MCF 10A (cell line): ENCODE measurements around the gene KLC3. TPM values are rescaled to one million over a fixed set of nuclear protein-coding genes. Genes with fewer than 3 reads are reported as not detected.
A peak's percentile ranks its signal among the peaks of the same experiment; 100 is the strongest.

ENCODE experiments used
- BruUV-seq: library from RNA; stranded (reverse); fragments of 400-500 nt; replicated peaks from 2 replicates; lab custom pipeline; 2021; lab: Mats Ljungman, UMichigan
- CTCF ChIA-PET: fragments of 300-600 bp; sonication (Branson Sonifier 250); formaldehyde crosslinking; extraction: SDS; loops from one replicate; lab custom pipeline; 2021; ENCODE audit warnings: antibody characterized with exemption, inconsistent platforms; lab: Yijun Ruan, JAX
- POLR2A ChIA-PET: fragments of 300-600, 350-650 bp; sonication (Branson Sonifier 250); formaldehyde crosslinking; extraction: SDS; loops from one replicate; lab custom pipeline; 2020; ENCODE audit warnings: antibody characterized with exemption, inconsistent platforms; lab: Yijun Ruan, JAX
- DNase-seq: peaks from one replicate; pipeline ENCODE4 v3.0.0-alpha.2; 2018; ENCODE audit not compliant: unreplicated experiment
- H3K27ac Mint-ChIP-seq: one replicate; pipeline ENCODE4 v1.8.0; 2022; ENCODE audit warnings: mild to moderate bottlenecking, low read depth, mixed read lengths; ENCODE audit not compliant: unreplicated experiment
- H3K27me3 Mint-ChIP-seq: one replicate; pipeline ENCODE4 v1.8.0; 2022; ENCODE audit warnings: mixed read lengths; ENCODE audit not compliant: insufficient read depth, unreplicated experiment
- H3K36me3 Mint-ChIP-seq: one replicate; pipeline ENCODE4 v1.8.0; 2022; ENCODE audit warnings: mild to moderate bottlenecking, moderate library complexity, mixed read lengths; ENCODE audit not compliant: insufficient read depth, unreplicated experiment
- H3K4me1 Mint-ChIP-seq: one replicate; pipeline ENCODE4 v1.8.0; 2022; ENCODE audit warnings: mixed read lengths; ENCODE audit not compliant: insufficient read depth, unreplicated experiment
- H3K4me3 Mint-ChIP-seq: one replicate; pipeline ENCODE4 v1.8.0; 2022; ENCODE audit warnings: mild to moderate bottlenecking, moderate library complexity, mixed read lengths; ENCODE audit not compliant: unreplicated experiment
- H3K9me3 Mint-ChIP-seq: one replicate; pipeline ENCODE4 v1.8.0; 2022; ENCODE audit warnings: mixed read lengths; ENCODE audit not compliant: unreplicated experiment
- CTCF ChIP-seq: fragments of 200-600 bp; IDR thresholded peaks from one replicate; pipeline ENCODE4 v1.8.0; 2022; ENCODE audit warnings: antibody characterized with exemption, mild to moderate bottlenecking; ENCODE audit not compliant: unreplicated experiment
- intact Hi-C: fragments of 100-400 bp; cut with micrococcal nuclease; formaldehyde crosslinking; loops from 2 replicates; pipeline ENCODE4 v1.14.1; 2022
- total RNA-seq: library from RNA; stranded (reverse); gene quantifications from 2 replicates; pipeline ENCODE4 v1.2.3, GENCODE V29; 2022

The KLC3 gene
- total RNA-seq, 1 experiment from 2014 or later, result 3.9 TPM

- TSS peak; percentile 98 for BruUV-seq
- TF ChIP-seq CTCF, result no peak
- Mint-ChIP-seq H3K9me3 (no peaks in the 10 kb centered on the region), H3K4me1 (peaks cover 4% of the 10 kb centered on the region), H3K27ac (peak within 1 kb of the TSS; percentile 94), H3K36me3 (no peaks in the 10 kb centered on the region), H3K4me3 (peak within 1 kb of the TSS; percentile 81), H3K27me3 (no peaks in the 10 kb centered on the region)
- ChIA-PET POLR2A (interaction anchor here (0.6 to 1.3 kb wide), 6 partner anchors 16 to 332 kb away, joined by 3 to 10 read pairs (median 4); partner anchors contain the start of genes CLASRP and PPP1R13L), CTCF (no interaction called here)
- intact Hi-C loops, result no loop called here
- peak; percentile 99 for DNase-seq
These were observed 30.1 kb downstream of the KLC3 start, which contains the start of gene ERCC2 for GRCh38 chr19:45370410-45371204. ERCC2 (minus strand) TSS chr19:45370573; CDS start chr19:45370540, 33 bp downstream.

- POLR2A ChIA-PET, result interaction anchor here (0.7 to 2.1 kb wide), 3 partner anchors 15 to 30 kb away, joined by 3 to 8 read pairs (median 3); no protein-coding TSS in a partner anchor
- no TSS peak for BruUV-seq
These were observed 35.6 kb downstream of the KLC3 start for GRCh38 chr19:45376045-45376724.

GRCh38 chr19:45380107-45380506, 39.6 kb downstream of the KLC3 start:
- BruUV-seq, result no TSS peak
- no peak for TF ChIP-seq CTCF
- Mint-ChIP-seq H3K9me3 (no peaks in the 10 kb centered on the region), H3K27ac (peak overlapping the region; percentile 47), H3K27me3 (no peaks in the 10 kb centered on the region), H3K36me3 (peaks cover 33% of the 10 kb centered on the region), H3K4me3 (no peak overlapping the region), H3K4me1 (peaks cover 5% of the 10 kb centered on the region)
- intact Hi-C loops, result no loop called here
- no peak for DNase-seq
- POLR2A ChIA-PET, result interaction anchor here (0.7 kb wide), 1 partner anchor 56 kb away, joined by 3 read pairs; no protein-coding TSS in a partner anchor
- CTCF ChIA-PET, result interaction anchor here (0.8 kb wide), 1 partner anchor 99 kb away, joined by 3 read pairs; no protein-coding TSS in a partner anchor

More at GRCh38 chr19:45376045-45376724, 35.6 kb downstream of the KLC3 start:
- intact Hi-C loops, result loop anchor here (2.0 kb wide), 1 partner anchor 29 kb away; the partner anchor contains the start of gene PPP1R13L
- no peak for TF ChIP-seq CTCF
- H3K4me1 Mint-ChIP-seq, result peaks cover 5% of the 10 kb centered on the region
- CTCF ChIA-PET, result no interaction called here
- H3K36me3 Mint-ChIP-seq, result peaks cover 10% of the 10 kb centered on the region
- peak; percentile 87 for DNase-seq
- H3K27me3 Mint-ChIP-seq, result no peaks in the 10 kb centered on the region
- H3K4me3 Mint-ChIP-seq, result no peak overlapping the region
- no peaks in the 10 kb centered on the region for H3K9me3 Mint-ChIP-seq
- H3K27ac Mint-ChIP-seq, result no peak overlapping the region

- intact Hi-C loops, result no loop called here
- Mint-ChIP-seq H3K27ac (no peak overlapping the region), H3K27me3 (no peaks in the 10 kb centered on the region), H3K4me1 (peaks cover 5% of the 10 kb centered on the region), H3K4me3 (no peak overlapping the region), H3K9me3 (no peaks in the 10 kb centered on the region), H3K36me3 (peaks cover 39% of the 10 kb centered on the region)
- no TSS peak for BruUV-seq
- DNase-seq, result no peak
- CTCF ChIA-PET, result interaction anchor here (1.0 kb wide), 1 partner anchor 11 kb away, joined by 3 read pairs; no protein-coding TSS in a partner anchor
- POLR2A ChIA-PET, result no interaction called here
- TF ChIP-seq CTCF, result no peak
These were observed 41.9 kb downstream of the KLC3 start for GRCh38 chr19:45382426-45382825.
